GM21529 (cell line): ENCODE results near the gene ALDH2.
A peak's percentile ranks its signal among the peaks of the same experiment; 100 is the strongest.
"Not testable (repeated sequence)": the region's sequence is repeated elsewhere in the genome, so short reads cannot be mapped to it uniquely, and the experiment has no call there.

Experiments
- ATAC-seq: cut with Tn5 transposase; IDR thresholded peaks from one replicate; pipeline ENCODE4 v1.9.1; 2021; ENCODE audit not compliant: unreplicated experiment

The ALDH2 gene

DNA sequence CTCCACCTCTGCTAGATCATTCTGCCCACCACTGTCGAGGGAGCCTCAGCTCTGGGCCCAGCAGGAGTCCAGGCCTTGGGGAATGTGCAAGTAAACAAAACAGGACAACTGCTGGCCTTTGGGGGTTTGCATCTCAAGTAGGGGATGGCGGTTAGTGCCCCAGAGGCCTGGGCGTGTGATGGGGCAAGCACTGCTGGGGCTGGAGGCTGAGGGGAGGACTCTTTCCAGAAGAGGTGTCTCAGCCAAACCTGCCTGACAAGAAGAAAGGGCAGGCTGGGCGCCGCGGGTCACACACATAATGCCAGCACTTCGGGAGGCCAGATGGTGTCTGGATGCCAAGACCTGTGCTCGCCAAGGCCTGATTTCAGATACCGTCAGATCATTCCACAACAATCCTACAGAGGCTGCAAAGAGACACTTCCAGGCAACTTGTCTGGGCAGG lies 8.6 kb upstream of the ALDH2 start:
- ATAC-seq = no peak

GRCh38 chr12:111759271-111759670 lies 7.5 kb upstream of the ALDH2 start:
- no peak for ATAC-seq

GRCh38 chr12:111759991-111760390 lies 6.7 kb upstream of the ALDH2 start:
- no peak for ATAC-seq

DNA sequence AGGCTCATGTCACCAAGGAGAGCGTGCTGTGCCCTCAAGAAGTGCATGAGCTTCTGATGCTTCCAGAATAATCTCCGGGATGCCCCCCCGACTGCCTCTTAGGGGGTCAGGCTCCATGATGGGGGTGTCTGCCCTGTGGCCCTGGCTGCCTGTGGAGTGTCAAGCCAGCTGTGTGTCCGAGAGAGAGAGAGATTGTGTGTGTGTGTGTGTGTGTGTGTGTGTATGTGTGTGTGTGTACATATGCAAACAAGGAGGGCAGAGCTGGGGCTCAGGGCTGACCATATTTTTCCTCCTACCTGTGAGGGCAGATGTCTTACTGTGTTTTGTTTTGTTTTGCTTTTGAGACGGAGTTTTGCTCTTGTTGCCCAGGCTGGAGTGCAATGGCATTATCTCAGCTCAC lies 5.6 kb upstream of the ALDH2 start:
- no peak for ATAC-seq

DNA sequence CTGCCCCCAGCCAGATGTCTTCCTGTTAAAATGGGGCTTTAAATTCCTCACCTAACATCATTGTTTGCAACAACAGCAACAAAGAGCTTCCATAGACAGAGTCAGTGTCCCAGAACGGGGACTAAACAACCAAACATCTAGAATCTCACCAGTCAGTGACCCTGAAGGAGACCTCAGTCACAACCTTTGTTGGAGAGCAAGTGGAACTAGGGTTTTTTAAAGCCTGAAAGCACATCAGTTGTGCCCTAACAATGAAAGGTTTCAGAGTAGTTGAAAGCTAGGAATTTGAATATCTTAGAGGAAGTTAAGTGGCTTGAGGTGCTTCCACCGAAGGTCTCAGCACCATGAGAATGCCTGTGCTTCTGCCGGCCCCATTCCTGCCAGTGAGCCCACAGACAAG lies 5.0 kb upstream of the ALDH2 start:
- ATAC-seq = peak; percentile 36

DNA sequence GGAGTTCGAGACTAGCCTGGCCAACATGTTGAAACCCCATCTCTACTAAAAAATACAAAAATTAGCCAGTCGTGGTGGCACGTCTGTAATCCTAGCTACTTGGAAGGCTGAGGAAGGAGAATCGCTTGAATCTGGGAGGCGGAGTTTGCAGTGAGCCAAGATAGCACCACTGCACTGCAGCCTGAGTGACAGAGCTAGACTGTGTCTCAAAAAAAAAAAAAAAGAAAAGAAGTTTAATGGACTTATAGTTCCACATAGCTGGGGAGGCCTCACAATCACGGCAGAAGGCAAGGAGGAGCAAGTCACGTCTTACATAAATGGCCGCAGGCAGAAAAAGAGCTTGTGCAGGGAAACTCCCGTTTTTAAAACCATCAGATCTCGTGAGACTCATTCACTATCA lies 3.2 kb upstream of the ALDH2 start:
- ATAC-seq = not testable (repeated sequence)

DNA sequence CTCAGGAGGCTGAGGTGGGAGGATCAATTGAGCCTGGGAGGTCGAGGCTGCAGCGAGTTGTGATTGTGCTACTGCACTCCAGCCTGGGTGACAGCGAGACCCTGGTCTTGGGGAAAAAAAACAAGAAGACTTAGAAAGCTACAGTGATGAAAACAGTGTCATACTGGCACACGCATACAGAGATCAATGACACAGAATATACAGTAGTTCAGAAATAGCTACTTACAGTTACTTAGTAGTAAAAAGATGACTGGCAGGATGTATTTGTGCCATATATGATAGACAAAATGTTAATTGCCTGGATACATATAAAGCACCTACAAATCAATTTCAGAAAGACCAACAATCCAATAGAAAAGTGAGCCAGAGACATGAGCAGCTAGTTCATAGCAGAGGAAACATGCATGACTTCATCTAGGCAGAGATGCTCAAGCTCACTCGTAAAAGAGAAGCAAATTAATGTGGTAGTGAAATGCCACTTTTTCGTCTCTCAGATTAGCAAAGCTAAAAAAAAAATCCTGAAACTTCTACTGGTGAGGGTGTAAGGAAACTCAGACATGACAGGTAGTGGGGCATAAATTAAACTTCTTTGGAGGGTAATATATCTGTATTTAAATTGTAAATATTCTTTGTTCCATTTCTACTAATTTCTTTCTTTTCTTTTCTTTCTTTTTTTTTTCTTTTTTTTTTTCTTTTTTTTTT lies 2.5 kb upstream of the ALDH2 start:
- no peak for ATAC-seq

- ATAC-seq = no peak
Measured at GRCh38 chr12:111767362-111768158, 827 bp downstream of the ALDH2 start.

DNA sequence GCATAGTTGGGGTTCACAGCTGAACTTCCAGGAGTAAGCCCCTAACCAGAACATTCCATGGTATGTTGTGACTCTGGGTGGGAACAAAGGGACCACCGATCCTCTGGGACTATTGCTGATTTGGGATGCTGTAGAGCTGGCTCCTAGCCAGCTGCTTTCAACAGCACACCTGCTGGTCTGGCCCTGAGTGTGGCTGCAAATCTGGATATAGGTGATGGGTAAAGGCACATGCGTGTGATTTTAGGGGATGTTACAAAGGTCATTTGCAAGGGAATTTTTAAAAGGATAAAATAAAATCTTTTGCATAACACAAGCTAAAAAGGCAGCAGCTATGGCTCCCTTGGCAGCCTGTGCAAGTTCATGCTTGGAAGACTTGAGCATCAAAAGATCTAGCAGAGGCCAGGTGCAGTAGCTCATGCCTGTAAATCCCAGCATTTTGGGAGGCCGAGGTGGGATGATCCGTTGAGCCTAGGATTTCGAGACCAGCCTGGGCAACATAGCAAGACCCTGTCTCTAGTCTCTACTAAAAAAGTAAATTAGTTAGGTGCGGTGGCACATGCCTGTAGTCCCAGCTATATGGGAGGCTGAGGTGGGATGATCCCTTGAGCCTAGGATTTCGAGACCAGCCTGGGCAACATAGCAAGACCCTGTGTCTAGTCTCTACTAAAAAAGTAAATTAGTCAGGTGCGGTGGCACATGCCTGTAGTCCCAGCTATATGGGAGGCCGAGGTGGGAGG lies 1.6 kb downstream of the ALDH2 start:
- ATAC-seq = no peak

DNA sequence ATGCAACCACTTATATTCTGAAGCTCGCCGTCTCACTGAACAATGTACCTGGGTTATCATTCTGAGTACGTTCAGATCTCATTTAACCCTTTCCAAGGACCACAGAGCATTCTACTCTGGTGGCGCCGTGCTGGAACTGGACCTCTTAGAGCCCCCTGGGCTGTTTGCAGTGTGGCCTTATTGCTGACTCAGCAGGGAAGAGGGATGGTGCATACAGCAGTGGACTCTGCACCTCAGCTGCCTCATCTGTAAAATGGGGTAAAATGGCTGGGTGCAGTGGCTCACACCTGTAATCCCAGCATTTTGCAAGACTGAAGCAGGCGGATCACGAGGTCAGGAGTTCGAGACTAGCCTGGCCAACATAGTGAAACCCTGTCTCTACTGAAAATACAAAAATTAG lies 2.9 kb downstream of the ALDH2 start:
- ATAC-seq = no peak

- ATAC-seq = peak; percentile 66
Measured at GRCh38 chr12:111773801-111774551, 7.2 kb downstream of the ALDH2 start.

DNA sequence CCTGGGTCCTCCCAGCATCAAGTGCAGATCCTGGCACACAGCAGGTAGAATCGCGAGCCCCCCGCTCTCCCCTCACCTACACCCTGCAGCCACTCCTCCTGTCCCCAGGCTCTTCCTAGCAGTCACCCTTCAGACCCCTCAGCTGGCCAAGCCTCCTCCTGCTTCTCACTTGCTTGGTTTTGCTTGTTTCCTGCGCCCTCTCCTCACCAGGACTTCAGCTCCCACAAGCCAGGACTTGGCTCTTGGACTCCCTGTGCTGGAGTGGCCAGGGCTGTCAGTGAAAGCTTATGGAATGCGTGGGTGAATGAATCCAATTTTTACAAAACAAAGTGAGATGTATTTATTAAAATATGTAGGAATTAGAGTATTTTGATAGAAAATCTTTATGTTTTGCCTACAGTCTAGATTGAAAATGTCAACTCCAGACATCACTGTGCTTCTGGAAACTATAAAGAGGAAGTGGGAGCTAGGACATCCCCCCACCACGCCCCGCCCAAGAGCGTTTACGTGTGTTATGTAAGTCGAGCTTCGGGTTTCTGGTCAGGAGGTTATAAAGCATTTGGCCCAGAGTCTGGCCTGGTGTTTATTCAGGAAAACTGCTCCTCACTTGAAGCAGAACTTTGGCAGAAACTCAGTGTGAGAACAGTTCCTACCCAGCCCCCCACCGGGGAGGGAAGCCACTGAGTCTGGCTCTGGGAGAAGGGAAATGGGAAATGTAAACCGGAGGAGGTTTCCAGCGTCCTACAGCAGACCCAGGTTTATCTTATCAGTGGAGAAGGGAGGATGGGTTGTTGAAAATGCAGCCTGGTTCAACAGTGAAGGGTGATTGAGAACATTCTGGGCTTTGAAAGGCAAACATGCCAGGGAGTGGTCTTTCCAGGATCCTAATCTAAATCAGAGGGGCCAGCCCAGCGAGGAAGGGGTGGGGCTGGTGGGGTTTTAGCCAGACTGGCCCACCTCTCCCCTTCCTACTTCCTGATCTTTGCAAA lies 8.8 kb downstream of the ALDH2 start:
- peak; percentile 69 for ATAC-seq

DNA sequence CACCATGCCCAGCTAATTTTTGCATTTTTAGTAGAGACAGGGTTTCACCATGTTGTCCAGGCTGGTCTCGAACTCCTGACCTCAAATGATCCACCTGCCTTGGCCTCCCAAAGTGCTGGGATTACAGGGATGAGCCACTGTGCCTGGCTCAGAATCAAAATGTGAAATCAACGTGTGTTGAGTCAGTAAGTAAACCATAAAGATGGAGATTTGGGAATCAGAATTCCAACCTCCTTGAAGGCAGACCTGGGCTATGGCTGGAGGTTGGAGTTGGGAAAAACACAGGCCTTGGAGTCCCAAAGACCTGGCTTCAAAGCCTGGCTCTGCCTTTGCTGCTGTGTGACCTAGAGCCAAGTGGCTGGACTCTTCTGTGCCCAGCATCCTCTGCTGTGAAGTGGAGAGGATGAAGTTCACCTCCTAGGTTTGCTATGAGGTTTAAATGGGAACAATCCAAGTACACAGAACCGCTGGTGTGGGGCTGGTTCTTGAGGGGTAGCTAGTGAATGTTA lies 10.2 kb downstream of the ALDH2 start:
- no peak for ATAC-seq

GRCh38 chr12:111777345-111778045 lies 10.8 kb downstream of the ALDH2 start:
- ATAC-seq = no peak

DNA sequence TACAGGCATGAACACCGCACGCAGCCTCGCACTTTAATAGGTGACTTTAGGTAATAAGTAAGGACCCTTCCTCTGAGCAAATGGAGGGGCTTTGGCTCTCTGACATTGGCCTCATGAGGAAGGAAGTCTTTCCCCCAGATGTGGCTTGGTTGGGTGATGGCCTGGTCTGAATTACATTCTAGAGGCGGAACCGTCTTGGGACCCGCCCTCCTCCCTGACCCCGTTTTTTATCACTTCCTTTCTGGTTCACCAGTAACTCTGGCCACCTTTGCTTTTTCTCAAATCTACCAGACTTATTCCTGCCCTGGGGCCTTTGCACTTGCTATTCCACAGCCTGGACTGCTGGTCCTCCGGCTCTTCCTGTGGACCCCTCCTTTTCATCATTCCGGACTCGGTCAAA lies 13.4 kb downstream of the ALDH2 start:
- ATAC-seq = no peak

DNA sequence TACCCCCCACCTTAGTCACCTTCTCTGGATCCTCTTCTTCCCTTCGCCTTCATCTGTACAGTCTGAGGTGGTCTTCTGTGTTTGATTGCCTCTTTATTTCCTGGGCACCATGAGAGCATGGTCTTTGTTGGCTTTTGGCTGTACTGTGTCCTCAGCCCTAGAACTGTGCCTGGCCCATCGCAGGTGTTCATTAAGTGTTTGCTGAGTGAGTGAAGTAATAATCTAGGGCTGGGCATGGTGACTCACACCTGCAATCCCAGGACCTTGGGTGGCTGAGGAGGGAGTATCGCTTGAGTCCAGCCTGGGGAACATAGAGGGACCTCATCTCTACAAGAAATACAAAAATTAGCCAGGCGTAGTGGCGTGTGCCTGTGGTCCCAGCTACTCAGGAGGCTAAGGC lies 13.9 kb downstream of the ALDH2 start:
- ATAC-seq = no peak

GRCh38 chr12:111781085-111781658 lies 14.4 kb downstream of the ALDH2 start:
- ATAC-seq = no peak

- ATAC-seq = no peak
Measured at GRCh38 chr12:111783046-111783445, 16.3 kb downstream of the ALDH2 start.

- no peak for ATAC-seq
Measured at GRCh38 chr12:111784953-111785352, 18.2 kb downstream of the ALDH2 start.
